Limb (tissue), 2 donors: ENCODE measurements around the gene FBXO3.

Source experiments
- DNase-seq, 2 donors: peaks; one replicate each; pipeline ENCODE4 v3.0.0-alpha.2; 2016; ENCODE audit errors: extremely low spot score in 2 of 2

FBXO3 gene

GRCh38 chr11:33701302-33702230 is 72.8 kb downstream of the FBXO3 start:
- DNase-seq = peak in 1 of 2 donors; percentile 70

- peak; percentile 99 for DNase-seq
Measured at GRCh38 chr11:33700502-33701271, 73.6 kb downstream of the FBXO3 start, which contains the start of gene C11orf91. TSS of gene C11orf91 (minus strand) at chr11:33700826. CDS start at chr11:33700740, 86 bp downstream.

GRCh38 chr11:33700063-33700501 is 74.2 kb downstream of the FBXO3 start:
- no peak for DNase-seq

GRCh38 chr11:33699515-33700062 is 74.7 kb downstream of the FBXO3 start:
- DNase-seq = no peak

GRCh38 chr11:33698921-33699320 is 75.4 kb downstream of the FBXO3 start:
- no peak for DNase-seq

- no peak for DNase-seq
Measured at GRCh38 chr11:33697997-33698396, 76.3 kb downstream of the FBXO3 start.

GRCh38 chr11:33696931-33697638 is 77.2 kb downstream of the FBXO3 start:
- no peak for DNase-seq

GRCh38 chr11:33696411-33696810 is 77.9 kb downstream of the FBXO3 start:
- no peak for DNase-seq

- no peak for DNase-seq
Measured at GRCh38 chr11:33695051-33695566, 79.2 kb downstream of the FBXO3 start.

- no peak for DNase-seq
Measured at GRCh38 chr11:33694346-33695050, 79.8 kb downstream of the FBXO3 start.

- no peak for DNase-seq
Measured at GRCh38 chr11:33692541-33692940, 81.8 kb downstream of the FBXO3 start.

- DNase-seq = peak; percentile 58 to 61
Measured at GRCh38 chr11:33692013-33692504, 82.3 kb downstream of the FBXO3 start.

GRCh38 chr11:33691066-33691864 is 83.1 kb downstream of the FBXO3 start:
- no peak for DNase-seq
